ENCODE results near the gene HEXIM2.

- TF ChIP-seq CTCF (IDR thresholded peaks at IDR 0.05) (no peak), POLR2AphosphoS5 (IDR thresholded peaks at IDR 0.05) (no peak), POLR2A (IDR thresholded peaks at IDR 0.05) (no peak)
Observed at GRCh38 chr17:45117334-45117733, 44.3 kb upstream of the HEXIM2 start.
